IPS-15b (cell line): ENCODE data around the gene PASK.
A peak's percentile ranks its signal among the peaks of the same experiment; 100 is the strongest.

ENCODE experiments used
- H3K27me3 ChIP-seq: one replicate; pipeline ENCODE4 v1.6.1; 2013; ENCODE audit warnings: low read length; ENCODE audit not compliant: control insufficient read depth, insufficient read depth
- H3K36me3 ChIP-seq: one replicate; pipeline ENCODE4 v1.6.1; 2013; ENCODE audit warnings: low read length; ENCODE audit not compliant: control insufficient read depth, insufficient read depth
- H3K4me1 ChIP-seq: one replicate; pipeline ENCODE4 v1.6.1; 2013; ENCODE audit warnings: mild to moderate bottlenecking, low read length; ENCODE audit not compliant: control insufficient read depth, insufficient read depth
- H3K4me3 ChIP-seq: one replicate; pipeline ENCODE4 v1.5.1; 2013; ENCODE audit warnings: low read depth, low read length
- H3K9ac ChIP-seq: one replicate; pipeline ENCODE4 v1.6.1; 2013; ENCODE audit warnings: low read depth, mild to moderate bottlenecking, low read length
- H3K9me3 ChIP-seq: one replicate; pipeline ENCODE4 v1.6.1; 2013; ENCODE audit warnings: mild to moderate bottlenecking, low read length; ENCODE audit not compliant: control insufficient read depth, insufficient read depth

Gene PASK

GRCh38 chr2:241154915-241155314 is 5.6 kb upstream of the PASK start:
- Histone ChIP-seq H3K9me3 (no peaks in the 10 kb centered on the region), H3K9ac (no peak overlapping the region), H3K4me1 (no peaks in the 10 kb centered on the region), H3K27me3 (no peaks in the 10 kb centered on the region), H3K4me3 (no peak overlapping the region), H3K36me3 (no peaks in the 10 kb centered on the region)

GRCh38 chr2:241153616-241154015 is 4.3 kb upstream of the PASK start:
- Histone ChIP-seq H3K9ac (no peak overlapping the region), H3K36me3 (no peaks in the 10 kb centered on the region), H3K4me1 (no peaks in the 10 kb centered on the region), H3K4me3 (no peak overlapping the region), H3K9me3 (no peaks in the 10 kb centered on the region), H3K27me3 (no peaks in the 10 kb centered on the region)

GRCh38 chr2:241151934-241152660 is 2.8 kb upstream of the PASK start:
- no peak overlapping the region for H3K4me3 ChIP-seq
- H3K4me1 ChIP-seq, result no peaks in the 10 kb centered on the region
- H3K36me3 ChIP-seq, result no peaks in the 10 kb centered on the region
- H3K27me3 ChIP-seq, result peaks cover 4% of the 10 kb centered on the region
- no peak overlapping the region for H3K9ac ChIP-seq
- H3K9me3 ChIP-seq, result no peaks in the 10 kb centered on the region

DNA sequence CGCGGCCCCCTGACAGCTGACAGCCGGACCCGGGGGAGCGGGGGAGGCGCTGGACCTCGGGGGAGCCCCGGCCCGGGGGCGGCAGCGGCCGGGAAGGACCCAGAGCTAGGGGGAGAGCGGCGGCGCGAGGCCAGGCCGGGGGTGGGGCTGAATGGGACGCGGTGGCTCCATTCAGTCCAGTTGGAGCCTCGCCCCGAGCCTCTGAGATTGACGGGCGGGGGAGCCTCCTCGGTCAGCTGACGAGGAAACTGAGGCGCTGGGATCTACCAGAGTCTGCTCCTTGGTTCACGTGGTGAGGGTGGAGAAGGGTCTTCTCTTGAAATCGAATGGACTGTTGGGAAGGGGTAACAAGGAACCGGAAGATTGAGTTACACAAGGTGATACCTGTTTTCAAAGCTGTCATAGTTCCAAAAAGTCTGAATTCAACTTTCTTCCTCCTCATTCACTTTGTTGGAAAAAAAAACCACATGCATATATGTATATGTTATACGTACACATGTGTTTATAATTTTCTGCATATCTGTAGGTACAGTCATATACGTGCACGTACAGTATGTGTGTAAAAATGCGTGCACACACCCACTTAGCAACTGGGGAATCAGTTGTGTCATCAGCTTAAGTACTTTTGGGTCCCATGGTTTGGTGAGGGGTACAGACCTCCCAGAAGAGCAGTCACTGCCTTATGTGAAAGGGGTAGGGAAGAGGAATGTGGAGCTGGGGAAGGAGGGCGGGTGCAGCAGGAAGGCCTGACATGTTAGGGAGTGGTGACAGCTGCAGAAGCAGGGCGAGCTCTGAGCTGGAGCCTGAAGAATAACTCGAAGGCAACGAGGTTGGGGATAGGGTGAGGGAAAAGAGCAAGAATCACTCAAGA is 1.6 kb upstream of the PASK start:
- peaks cover 4% of the 10 kb centered on the region for H3K27me3 ChIP-seq
- H3K36me3 ChIP-seq, result no peaks in the 10 kb centered on the region
- no peak overlapping the region for H3K9ac ChIP-seq
- H3K4me1 ChIP-seq, result no peaks in the 10 kb centered on the region
- H3K4me3 ChIP-seq, result peak overlapping the region; percentile 83
- no peaks in the 10 kb centered on the region for H3K9me3 ChIP-seq

GRCh38 chr2:241149925-241150659 is 820 bp upstream of the PASK start, which contains the start of gene PPP1R7:
Gene PPP1R7 (plus strand): TSS chr2:241150467. CDS start chr2:241150496, 29 bp downstream.
- H3K9me3 ChIP-seq, result no peaks in the 10 kb centered on the region
- H3K4me1 ChIP-seq, result no peaks in the 10 kb centered on the region
- H3K36me3 ChIP-seq, result no peaks in the 10 kb centered on the region
- peaks cover 4% of the 10 kb centered on the region for H3K27me3 ChIP-seq
- H3K9ac ChIP-seq, result peak within 1 kb of the TSS; percentile 79
- H3K4me3 ChIP-seq, result peak within 1 kb of the TSS; percentile 83

DNA sequence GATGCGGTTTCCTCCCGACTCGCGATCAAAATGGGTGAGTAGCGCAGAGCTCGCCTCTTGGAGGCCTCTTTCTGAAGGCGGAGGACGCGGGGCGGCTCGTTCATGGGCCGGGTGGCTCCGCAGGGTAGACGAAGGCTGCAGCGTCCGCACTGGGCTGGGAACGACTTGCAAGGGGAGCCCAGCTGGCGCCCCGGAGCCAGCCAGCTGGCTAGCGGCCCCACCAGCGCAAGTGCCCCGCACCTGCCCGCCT is 328 bp upstream of the PASK start:
- Histone ChIP-seq H3K4me1 (no peaks in the 10 kb centered on the region), H3K9me3 (no peaks in the 10 kb centered on the region), H3K4me3 (peak overlapping the region; percentile 83), H3K36me3 (no peaks in the 10 kb centered on the region), H3K9ac (no peak overlapping the region), H3K27me3 (peaks cover 4% of the 10 kb centered on the region)

GRCh38 chr2:241148239-241148638 is 1.0 kb downstream of the PASK start:
- Histone ChIP-seq H3K4me3 (peak overlapping the region; percentile 83), H3K4me1 (no peaks in the 10 kb centered on the region), H3K9me3 (no peaks in the 10 kb centered on the region), H3K27me3 (peaks cover 4% of the 10 kb centered on the region), H3K9ac (peak overlapping the region; percentile 79), H3K36me3 (no peaks in the 10 kb centered on the region)

- H3K36me3 ChIP-seq, result no peaks in the 10 kb centered on the region
- no peak overlapping the region for H3K9ac ChIP-seq
- H3K4me3 ChIP-seq, result no peak overlapping the region
- H3K9me3 ChIP-seq, result no peaks in the 10 kb centered on the region
- no peaks in the 10 kb centered on the region for H3K4me1 ChIP-seq
- H3K27me3 ChIP-seq, result peaks cover 4% of the 10 kb centered on the region
Observed at GRCh38 chr2:241147336-241147735, 1.9 kb downstream of the PASK start.

- H3K4me1 ChIP-seq, result no peaks in the 10 kb centered on the region
- H3K9me3 ChIP-seq, result no peaks in the 10 kb centered on the region
- H3K4me3 ChIP-seq, result no peak overlapping the region
- H3K36me3 ChIP-seq, result no peaks in the 10 kb centered on the region
- H3K27me3 ChIP-seq, result peaks cover 4% of the 10 kb centered on the region
- H3K9ac ChIP-seq, result no peak overlapping the region
Observed at GRCh38 chr2:241146286-241146685, 3.0 kb downstream of the PASK start.

GRCh38 chr2:241142593-241142992 is 6.7 kb downstream of the PASK start:
- Histone ChIP-seq H3K4me3 (no peak overlapping the region), H3K27me3 (no peaks in the 10 kb centered on the region), H3K9me3 (no peaks in the 10 kb centered on the region), H3K9ac (no peak overlapping the region), H3K36me3 (peaks cover 14% of the 10 kb centered on the region), H3K4me1 (no peaks in the 10 kb centered on the region)

DNA sequence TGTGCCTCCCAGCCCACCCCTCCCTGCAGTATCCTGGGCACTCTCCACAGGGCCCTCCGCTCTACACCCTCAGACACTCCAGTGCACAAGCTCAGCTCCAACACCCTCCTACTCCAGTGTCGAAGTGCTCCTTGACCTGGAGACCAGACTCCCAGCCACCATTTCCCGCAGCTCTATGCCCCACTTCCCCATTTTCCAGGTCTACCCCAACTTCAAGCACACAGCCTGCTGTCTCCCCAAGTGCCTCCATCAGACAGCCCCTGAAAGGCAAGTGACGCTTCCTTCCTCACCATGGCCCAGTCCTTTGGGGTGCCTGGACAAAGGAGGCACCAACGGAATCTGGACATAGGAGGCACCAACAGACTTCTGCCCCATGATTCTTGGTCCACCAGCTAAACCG is 7.2 kb downstream of the PASK start:
- Histone ChIP-seq H3K9me3 (no peaks in the 10 kb centered on the region), H3K4me3 (no peak overlapping the region), H3K9ac (no peak overlapping the region), H3K4me1 (no peaks in the 10 kb centered on the region), H3K36me3 (peaks cover 18% of the 10 kb centered on the region), H3K27me3 (no peaks in the 10 kb centered on the region)
